Mucosa of descending colon (tissue), 3 donors: ENCODE measurements around the gene EPHA2. TPM values are rescaled to one million over a fixed set of nuclear protein-coding genes. Genes with fewer than 3 reads are reported as not detected.

Source experiments
- ATAC-seq: fragments of 200-7000 bp; cut with Tn5 transposase; one replicate; pipeline ENCODE4 v1.9.1; 2020; ENCODE audit warnings: mild to moderate bottlenecking, moderate library complexity
- DNase-seq, 3 donors: peaks; one replicate each; pipeline ENCODE4 v3.0.0-alpha.2; 2020
- H3K36me3 ChIP-seq: fragments of 200-600 bp; one replicate; pipeline ENCODE4 v1.8.0; 2021; ENCODE audit warnings: low read depth, mild to moderate bottlenecking
- H3K4me1 ChIP-seq: fragments of 200-600 bp; one replicate; pipeline ENCODE4 v1.8.0; 2021; ENCODE audit warnings: low read depth, mild to moderate bottlenecking
- H3K4me3 ChIP-seq: fragments of 200-600 bp; one replicate; pipeline ENCODE4 v1.8.0; 2021; ENCODE audit warnings: mild to moderate bottlenecking
- H3K9me3 ChIP-seq: fragments of 200-600 bp; one replicate; pipeline ENCODE4 v1.8.0; 2021; ENCODE audit warnings: mild to moderate bottlenecking
- CTCF ChIP-seq: fragments of 200-600 bp; IDR thresholded peaks from one replicate; pipeline ENCODE4 v1.8.0; 2022; ENCODE audit warnings: antibody characterized with exemption, mild to moderate bottlenecking
- intact Hi-C, 2 donors: fragments of 100-400 bp; cut with DNase I in 1 of 2; cut with micrococcal nuclease in 1 of 2; formaldehyde crosslinking; loops; one replicate each; pipeline versions ENCODE4 v1.11.0 to v1.11.1; 2022; cut with DNase I, micrococcal nuclease
- total RNA-seq, 3 donors: library from RNA; stranded (reverse); fragmentation: NEBNext Ultra II Directional in 2 of 3; extraction: Animal tissue kit (Norgen Biotek cat#: 25700) in 2 of 3; gene quantifications; one replicate each; pipeline versions ENCODE4 v1.2.1 to v1.2.4, GENCODE V29; 2021 to 2023
- donor health status: DM: no; HTN: no; CAD: no; lungs with moderate emphysema.
- donor health status: DM: no; HTN: no; CAD: no.
- donor health status: DM: no; HTN: yes; CAD: no.

The EPHA2 gene
- total RNA-seq, 3 donors from 2014 or later, result 36.8 to 43.5 (median 43.5) TPM

DNA sequence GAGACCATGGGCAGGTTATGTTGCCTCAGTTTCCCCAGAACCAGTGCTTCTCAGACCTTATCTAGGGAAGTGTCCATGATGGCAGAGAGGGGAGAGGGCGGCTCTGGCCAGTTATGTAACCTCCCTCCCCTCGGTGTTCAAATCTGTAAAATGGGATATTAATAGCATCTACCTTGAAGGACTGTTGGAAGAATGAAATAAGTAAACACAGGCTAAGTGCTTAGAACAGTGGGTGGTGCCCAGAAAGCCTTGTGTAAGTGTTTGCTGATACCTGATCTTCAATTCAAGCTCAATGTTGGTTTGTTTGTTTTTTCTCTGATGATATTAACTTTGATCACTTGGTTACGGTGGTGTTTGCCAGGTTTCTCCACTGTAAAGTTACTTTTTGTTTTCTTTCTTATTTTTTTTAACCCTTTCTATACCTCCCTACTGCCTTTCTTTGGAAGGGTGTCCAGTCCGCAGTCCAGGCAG lies 34.9 kb downstream of the EPHA2 start:
- H3K4me3 ChIP-seq, result no peak overlapping the region
- peak; percentile 14 for ATAC-seq
- no peak for DNase-seq
- TF ChIP-seq CTCF, result no peak
- H3K36me3 ChIP-seq, result no peaks in the 10 kb centered on the region
- intact Hi-C loops, result no loop called here
- H3K4me1 ChIP-seq, result peaks cover 4% of the 10 kb centered on the region
- no peaks in the 10 kb centered on the region for H3K9me3 ChIP-seq

DNA sequence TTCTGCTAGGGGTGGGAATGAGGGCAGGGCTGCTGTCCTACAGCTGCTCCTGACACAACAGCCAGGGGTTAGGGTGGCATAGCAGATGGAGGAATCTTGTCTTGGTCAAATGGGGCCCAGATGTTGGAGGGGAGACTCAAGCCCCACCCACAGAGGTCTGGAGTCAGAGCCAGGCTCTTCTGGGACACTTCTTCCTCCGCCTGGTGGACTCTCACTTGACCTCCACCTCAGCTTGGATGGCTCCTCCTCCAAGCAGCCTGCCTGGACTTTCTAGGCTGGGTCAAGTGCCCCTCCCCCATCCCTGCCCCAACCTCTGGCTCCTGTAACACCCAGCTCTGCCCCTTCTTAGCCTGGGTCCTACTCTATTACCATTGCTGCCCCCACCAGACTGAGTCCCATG lies 35.5 kb downstream of the EPHA2 start:
- Histone ChIP-seq H3K4me1 (peaks cover 4% of the 10 kb centered on the region), H3K36me3 (no peaks in the 10 kb centered on the region), H3K9me3 (no peaks in the 10 kb centered on the region), H3K4me3 (no peak overlapping the region)
- no peak for TF ChIP-seq CTCF
- intact Hi-C loops, result no loop called here
- DNase-seq (no peak), ATAC-seq (peak; percentile 34)

- TF ChIP-seq CTCF, result no peak
- DNase-seq (no peak), ATAC-seq (no peak)
- no peak overlapping the region for H3K4me3 ChIP-seq
- intact Hi-C loops, result no loop called here
- no peaks in the 10 kb centered on the region for H3K36me3 ChIP-seq
- H3K9me3 ChIP-seq, result no peaks in the 10 kb centered on the region
- H3K4me1 ChIP-seq, result peaks cover 4% of the 10 kb centered on the region
These were observed 35.9 kb downstream of the EPHA2 start for GRCh38 chr1:16119926-16120325.

GRCh38 chr1:16119504-16119903 lies 36.4 kb downstream of the EPHA2 start:
- Histone ChIP-seq H3K4me3 (no peak overlapping the region), H3K9me3 (no peaks in the 10 kb centered on the region), H3K36me3 (no peaks in the 10 kb centered on the region), H3K4me1 (peaks cover 4% of the 10 kb centered on the region)
- DNase-seq (no peak), ATAC-seq (no peak)
- intact Hi-C loops, result no loop called here
- no peak for TF ChIP-seq CTCF

DNA sequence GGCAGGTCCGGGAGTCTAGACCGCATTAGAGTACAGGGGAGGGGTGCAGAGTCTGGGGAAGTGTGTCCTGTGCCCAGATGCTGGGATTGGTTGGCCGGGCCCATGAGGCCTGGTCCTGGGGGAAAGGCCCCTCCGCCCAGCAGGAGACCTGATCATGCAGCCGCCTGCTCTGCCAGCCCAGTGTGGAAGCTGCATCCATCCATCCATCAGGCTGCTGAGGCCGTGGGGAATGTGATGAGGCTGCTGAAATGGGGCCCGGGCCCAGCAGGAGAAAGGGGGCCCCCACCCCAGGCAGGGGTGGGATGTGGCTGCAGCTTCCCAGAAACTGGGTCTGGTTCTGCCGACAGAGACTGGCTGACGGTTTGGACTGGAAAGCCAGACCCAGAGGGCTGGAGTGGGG lies 37.2 kb downstream of the EPHA2 start:
- Histone ChIP-seq H3K4me1 (peaks cover 4% of the 10 kb centered on the region), H3K4me3 (no peak overlapping the region), H3K9me3 (no peaks in the 10 kb centered on the region), H3K36me3 (no peaks in the 10 kb centered on the region)
- intact Hi-C loops, result no loop called here
- TF ChIP-seq CTCF, result no peak
- DNase-seq, result no peak
- ATAC-seq, result no peak

DNA sequence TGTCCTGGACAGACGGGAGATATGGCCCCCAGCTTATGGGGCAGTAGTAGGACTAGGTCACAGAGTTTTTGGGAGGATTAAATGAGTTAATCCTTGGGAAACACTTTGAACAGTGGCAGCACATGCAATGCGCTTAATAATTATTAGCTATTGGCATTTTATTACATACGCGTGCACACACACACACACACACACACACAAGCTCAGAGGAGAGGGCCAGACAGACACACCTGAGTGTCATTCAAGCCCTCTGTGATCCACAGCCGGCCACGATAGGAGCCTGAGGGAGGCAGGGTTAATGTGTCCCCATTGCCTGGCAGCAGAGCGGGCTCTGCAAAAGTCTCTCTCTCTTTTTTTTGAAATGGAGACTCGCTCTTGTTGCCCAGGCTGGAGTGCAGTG lies 37.9 kb downstream of the EPHA2 start:
- Histone ChIP-seq H3K4me3 (no peak overlapping the region), H3K36me3 (no peaks in the 10 kb centered on the region), H3K4me1 (peaks cover 4% of the 10 kb centered on the region), H3K9me3 (no peaks in the 10 kb centered on the region)
- no peak for TF ChIP-seq CTCF
- no peak for ATAC-seq
- DNase-seq, result no peak
- intact Hi-C loops, result no loop called here
